ENCODE measurements around the gene NCK2.

DNA sequence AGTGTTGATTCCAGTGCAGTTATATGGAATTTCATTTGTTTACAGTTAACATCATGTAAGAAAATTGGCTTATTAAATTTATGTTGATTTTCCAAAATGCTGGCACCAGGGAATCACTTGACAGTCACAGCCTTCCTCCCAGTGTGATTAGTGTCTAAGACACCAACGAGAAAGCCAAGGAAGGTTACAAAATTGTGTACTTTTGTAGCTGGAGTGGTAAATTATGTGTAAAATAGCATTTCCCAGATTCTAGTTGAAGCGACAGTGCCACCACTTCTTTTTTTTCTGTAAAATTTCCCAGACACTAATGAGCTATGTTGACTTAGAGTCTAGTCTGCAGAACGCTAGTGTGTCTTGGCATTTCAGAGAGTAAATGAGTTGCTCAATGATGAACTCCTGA is 101.3 kb downstream of the NCK2 start:
- TF ChIP-seq, protein P1, sequence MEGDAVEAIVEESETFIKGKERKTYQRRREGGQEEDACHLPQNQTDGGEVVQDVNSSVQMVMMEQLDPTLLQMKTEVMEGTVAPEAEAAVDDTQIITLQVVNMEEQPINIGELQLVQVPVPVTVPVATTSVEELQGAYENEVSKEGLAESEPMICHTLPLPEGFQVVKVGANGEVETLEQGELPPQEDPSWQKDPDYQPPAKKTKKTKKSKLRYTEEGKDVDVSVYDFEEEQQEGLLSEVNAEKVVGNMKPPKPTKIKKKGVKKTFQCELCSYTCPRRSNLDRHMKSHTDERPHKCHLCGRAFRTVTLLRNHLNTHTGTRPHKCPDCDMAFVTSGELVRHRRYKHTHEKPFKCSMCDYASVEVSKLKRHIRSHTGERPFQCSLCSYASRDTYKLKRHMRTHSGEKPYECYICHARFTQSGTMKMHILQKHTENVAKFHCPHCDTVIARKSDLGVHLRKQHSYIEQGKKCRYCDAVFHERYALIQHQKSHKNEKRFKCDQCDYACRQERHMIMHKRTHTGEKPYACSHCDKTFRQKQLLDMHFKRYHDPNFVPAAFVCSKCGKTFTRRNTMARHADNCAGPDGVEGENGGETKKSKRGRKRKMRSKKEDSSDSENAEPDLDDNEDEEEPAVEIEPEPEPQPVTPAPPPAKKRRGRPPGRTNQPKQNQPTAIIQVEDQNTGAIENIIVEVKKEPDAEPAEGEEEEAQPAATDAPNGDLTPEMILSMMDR (IDR thresholded peaks at IDR 0.05): no peak
- no peak for TF ChIP-seq POLR2A (IDR thresholded peaks at IDR 0.05)
